ENCODE measurements around the gene MYO5B.

- no peak for TF ChIP-seq CTCF (conservative IDR thresholded peaks at IDR 0.05)
- no peak for TF ChIP-seq ZFX (IDR thresholded peaks at IDR 0.05)
Observed at GRCh38 chr18:49865401-49865800, 329.5 kb downstream of the MYO5B start.
